Peyer's patch (tissue), 4 donors: ENCODE data around the gene RBBP8NL. TPM values are rescaled to one million over a fixed set of nuclear protein-coding genes. Genes with fewer than 3 reads are reported as not detected.

Source experiments
- DNase-seq, 3 donors: peaks; one replicate each; pipeline ENCODE4 v3.0.0-alpha.2; 2017 to 2019
- H3K27ac ChIP-seq, 4 donors: fragments of 200-600 bp; sonication (generic); one replicate each; pipeline ENCODE4 v1.5.1; 2016 to 2019
- H3K27me3 ChIP-seq, 2 donors: fragments of 200-600 bp; sonication (generic); one replicate each; pipeline ENCODE4 v1.5.1; 2019
- H3K36me3 ChIP-seq, 3 donors: fragments of 200-600 bp; sonication (generic); one replicate each; pipeline ENCODE4 v1.5.1; 2016 to 2019
- H3K4me1 ChIP-seq, 4 donors: fragments of 200-600 bp; sonication (generic); one replicate each; pipeline ENCODE4 v1.5.1; 2016 to 2019
- H3K4me3 ChIP-seq, 4 donors: fragments of 200-600 bp; sonication (generic); 1 replicate in 3 of 4; 2 replicates in 1 of 4; pipeline ENCODE4 v1.5.1; 2016 to 2019; ENCODE audit warnings: mild to moderate bottlenecking in 1 of 4
- H3K9me3 ChIP-seq, 4 donors: fragments of 200-600 bp; sonication (generic); one replicate each; pipeline ENCODE4 v1.5.1; 2016 to 2019; ENCODE audit warnings: mild to moderate bottlenecking in 1 of 4
- POLR2A ChIP-seq, 2 donors: fragments of 450-650 bp; IDR thresholded peaks; one replicate each; pipeline ENCODE4 v1.5.1; 2017; ENCODE audit warnings: antibody characterized with exemption in 2 of 2, mild to moderate bottlenecking in 2 of 2, moderate library complexity in 2 of 2
- total RNA-seq, 4 donors: library from RNA; depleted of rRNA; stranded (reverse); fragments of >200 nt; gene quantifications; one replicate each; pipeline ENCODE4 v1.1.0, GENCODE V29; 2016
- TF ChIP-seq, protein P1 (sequence below), 6 experiments: fragments of 450-650 bp in 4 of 6; fragments of 200-600 bp in 2 of 6; sonication (generic) in 1 of 6; IDR thresholded peaks; one replicate each; pipeline ENCODE4 v1.5.1; 2017 to 2019; ENCODE audit warnings: antibody characterized with exemption in 6 of 6, mild to moderate bottlenecking in 3 of 6, moderate library complexity in 1 of 6

The RBBP8NL gene
- total RNA-seq, 4 donors from 2014 or later = 6.6 to 26.7 (median 13.4) TPM

DNA sequence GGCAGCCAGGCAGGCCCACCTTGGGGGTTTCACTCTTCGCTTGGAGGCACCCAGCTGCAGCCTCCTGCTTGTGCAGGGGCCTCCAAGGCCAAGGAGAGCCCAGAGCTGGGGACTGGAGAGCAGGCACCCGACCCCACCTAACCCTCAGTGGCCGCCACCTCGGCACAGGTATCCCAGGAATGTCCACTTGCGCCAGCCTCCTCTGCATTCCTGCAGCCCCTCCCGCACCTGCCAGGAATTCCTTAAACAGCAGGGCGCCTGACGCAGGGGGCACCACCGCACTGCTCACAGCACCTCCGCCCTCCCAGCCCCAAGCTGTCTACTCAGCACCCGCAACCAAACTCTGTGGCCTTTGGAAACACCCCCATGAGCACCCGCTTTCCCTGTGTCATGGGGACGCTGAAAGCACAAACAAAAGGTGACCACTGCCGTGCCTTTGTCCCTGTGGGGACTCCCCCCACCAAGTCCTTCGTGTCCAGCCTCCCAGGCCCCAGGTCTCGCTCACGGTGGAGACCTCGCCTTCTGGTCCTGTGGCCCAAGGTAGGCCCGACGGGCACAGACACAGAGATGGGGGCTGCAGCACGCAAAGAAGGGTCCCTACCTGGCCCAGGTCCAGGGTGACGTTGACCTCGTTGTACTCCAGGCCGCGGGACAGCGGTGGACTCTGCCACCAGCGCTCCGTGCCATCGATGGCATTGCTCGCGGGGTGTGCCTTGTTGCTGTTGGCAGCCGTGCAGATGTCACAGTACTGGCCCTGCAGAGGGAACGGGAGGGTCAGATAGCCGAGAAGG lies 65.3 kb downstream of the RBBP8NL start:
- TF ChIP-seq, protein P1, sequence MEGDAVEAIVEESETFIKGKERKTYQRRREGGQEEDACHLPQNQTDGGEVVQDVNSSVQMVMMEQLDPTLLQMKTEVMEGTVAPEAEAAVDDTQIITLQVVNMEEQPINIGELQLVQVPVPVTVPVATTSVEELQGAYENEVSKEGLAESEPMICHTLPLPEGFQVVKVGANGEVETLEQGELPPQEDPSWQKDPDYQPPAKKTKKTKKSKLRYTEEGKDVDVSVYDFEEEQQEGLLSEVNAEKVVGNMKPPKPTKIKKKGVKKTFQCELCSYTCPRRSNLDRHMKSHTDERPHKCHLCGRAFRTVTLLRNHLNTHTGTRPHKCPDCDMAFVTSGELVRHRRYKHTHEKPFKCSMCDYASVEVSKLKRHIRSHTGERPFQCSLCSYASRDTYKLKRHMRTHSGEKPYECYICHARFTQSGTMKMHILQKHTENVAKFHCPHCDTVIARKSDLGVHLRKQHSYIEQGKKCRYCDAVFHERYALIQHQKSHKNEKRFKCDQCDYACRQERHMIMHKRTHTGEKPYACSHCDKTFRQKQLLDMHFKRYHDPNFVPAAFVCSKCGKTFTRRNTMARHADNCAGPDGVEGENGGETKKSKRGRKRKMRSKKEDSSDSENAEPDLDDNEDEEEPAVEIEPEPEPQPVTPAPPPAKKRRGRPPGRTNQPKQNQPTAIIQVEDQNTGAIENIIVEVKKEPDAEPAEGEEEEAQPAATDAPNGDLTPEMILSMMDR (IDR thresholded peaks at IDR 0.05) = no peak
- no peak for TF ChIP-seq POLR2A (IDR thresholded peaks at IDR 0.05)
- Histone ChIP-seq H3K27ac (peak overlapping the region in 2 of 4 donors; percentile 12 to 78), H3K27me3 (no peaks in the 10 kb centered on the region), H3K4me1 (peaks cover 0 to 75% (median 9%) of the 10 kb centered on the region in 4 donors), H3K4me3 (no peak overlapping the region), H3K9me3 (no peaks in the 10 kb centered on the region), H3K36me3 (no peaks in the 10 kb centered on the region)
- DNase-seq = no peak

DNA sequence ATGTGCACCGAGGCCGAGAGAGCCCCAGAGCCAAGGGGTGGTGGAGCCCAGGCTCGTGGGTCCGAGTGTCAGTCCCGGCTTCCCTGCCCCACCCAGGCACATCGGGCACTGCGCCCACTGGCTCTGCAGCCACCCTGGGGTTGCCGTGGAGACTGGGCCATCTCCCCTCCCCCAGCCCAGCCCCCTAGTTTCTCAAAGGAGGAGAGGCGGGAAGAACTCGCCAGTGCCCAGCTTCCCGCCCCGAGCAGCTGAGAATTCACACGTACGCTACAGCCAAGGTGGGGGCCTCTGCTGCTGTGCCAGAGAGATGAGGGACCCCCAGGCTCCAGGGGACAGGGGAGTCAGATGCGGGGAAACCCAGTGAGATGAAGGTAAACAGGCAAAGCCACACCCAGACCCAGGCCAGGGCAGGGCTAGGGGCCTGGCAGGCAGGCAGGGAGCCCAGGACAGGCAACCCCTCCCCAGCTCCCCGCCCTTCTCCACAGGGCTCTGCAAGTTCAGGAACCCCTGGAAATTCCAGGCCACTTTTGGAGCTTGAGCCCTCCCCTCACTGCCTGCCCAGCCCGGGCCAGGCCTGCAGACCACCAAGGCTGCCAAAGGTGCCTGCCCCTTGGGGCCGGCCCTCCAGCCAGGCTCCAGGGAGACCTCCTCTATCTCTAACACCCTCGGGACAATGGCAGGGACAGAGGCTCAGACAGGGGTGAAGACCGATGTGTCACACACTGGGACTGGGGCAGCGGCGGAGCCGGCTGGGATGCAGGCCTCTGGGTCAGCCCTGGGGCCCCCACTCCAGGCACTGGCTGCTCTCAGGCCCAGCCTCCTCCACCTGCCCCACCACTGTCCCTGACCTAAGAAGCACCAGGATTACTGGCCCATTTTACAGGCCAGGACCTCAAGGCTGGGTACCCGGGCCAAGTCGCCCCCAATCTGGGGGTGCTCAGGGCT lies 66.2 kb downstream of the RBBP8NL start:
- TF ChIP-seq, protein P1 (IDR thresholded peaks at IDR 0.05) = no peak
- no peak for TF ChIP-seq POLR2A (IDR thresholded peaks at IDR 0.05)
- Histone ChIP-seq H3K27me3 (no peaks in the 10 kb centered on the region), H3K36me3 (no peaks in the 10 kb centered on the region), H3K4me3 (no peak overlapping the region), H3K4me1 (peaks cover 0 to 77% (median 4%) of the 10 kb centered on the region in 4 donors), H3K27ac (peak overlapping the region in 3 of 4 donors; percentile 12 to 58 (median 39)), H3K9me3 (no peaks in the 10 kb centered on the region)
- DNase-seq = no peak

Other genes with a start within 250 kb of the RBBP8NL start
- 10 to 100 TPM; 23.1 to 62.2 (median 31.6) TPM for gene MTG2, start 244.5 kb downstream of the RBBP8NL start, total RNA-seq
- gene HRH3, start 207.3 kb downstream of the RBBP8NL start, total RNA-seq = under 1 TPM in 1 of 4 donors, not detected in 3; 0.27 TPM
- 10 to 100 TPM; 52.8 to 86.7 (median 64.2) TPM for gene OSBPL2, start 189.0 kb downstream of the RBBP8NL start, total RNA-seq
- 100 to 1,000 TPM in 2 of 4 donors, 10 to 100 TPM in 2; 90.8 to 136 (median 99.7) TPM for gene ADRM1, start 124.5 kb downstream of the RBBP8NL start, total RNA-seq
- 100 to 1,000 TPM in 2 of 4 donors, 10 to 100 TPM in 2; 31.2 to 328 (median 87.3) TPM for gene LAMA5, start 60.2 kb downstream of the RBBP8NL start, total RNA-seq
- gene RPS21, start 40.4 kb downstream of the RBBP8NL start, total RNA-seq = 100 to 1,000 TPM; 507 to 769 (median 622) TPM
- 10 to 100 TPM in 2 of 4 donors, 1 to 10 TPM in 2; 7.2 to 33.8 (median 11.1) TPM for gene CABLES2, start 20.3 kb downstream of the RBBP8NL start, total RNA-seq
- gene GATA5, start 48.5 kb upstream of the RBBP8NL start, total RNA-seq = 10 to 100 TPM in 3 of 4 donors, 1 to 10 TPM in 1; 1.7 to 48.3 (median 39.5) TPM
- 10 to 100 TPM in 3 of 4 donors, 1 to 10 TPM in 1; 6.7 to 42.9 (median 28.5) TPM for gene SLCO4A1, start 215.0 kb upstream of the RBBP8NL start, total RNA-seq